Measurements from ENCODE around the gene OLR1. TPM values are rescaled to one million over a fixed set of nuclear protein-coding genes. Genes with fewer than 3 reads are reported as not detected.
A peak's percentile ranks its signal among the peaks of the same experiment; 100 is the strongest.

The OLR1 gene
- total and polyA plus RNA-seq, 7 donors: 0.10 to 3.3 (median 0.76) TPM; not detected in 3

DNA sequence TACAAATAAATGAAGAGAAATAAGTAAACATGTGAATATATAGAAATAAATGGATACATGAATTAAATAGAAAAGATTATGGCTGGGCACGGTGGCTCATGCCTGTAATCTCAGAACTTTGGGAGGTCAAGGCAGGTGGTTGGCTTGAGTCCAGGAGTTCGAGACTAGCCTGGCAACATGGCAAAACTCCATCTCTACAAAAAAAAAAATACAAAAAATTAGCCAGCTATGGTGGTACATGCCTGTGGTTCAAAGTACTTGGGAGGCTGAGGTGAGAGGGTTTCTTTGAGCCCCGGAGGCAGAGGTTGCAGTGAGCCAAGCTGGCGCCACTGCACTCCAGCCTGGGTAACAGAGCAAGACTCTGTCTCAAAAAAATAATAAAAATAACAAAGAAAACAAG lies 36.8 kb downstream of the OLR1 start:
- TF ChIP-seq EP300 (IDR thresholded peaks at IDR 0.05): no peak
- no peak for TF ChIP-seq POLR2AphosphoS5 (IDR thresholded peaks at IDR 0.05)
- no peak for TF ChIP-seq POLR2A (IDR thresholded peaks at IDR 0.05)
- TF ChIP-seq, protein P1, sequence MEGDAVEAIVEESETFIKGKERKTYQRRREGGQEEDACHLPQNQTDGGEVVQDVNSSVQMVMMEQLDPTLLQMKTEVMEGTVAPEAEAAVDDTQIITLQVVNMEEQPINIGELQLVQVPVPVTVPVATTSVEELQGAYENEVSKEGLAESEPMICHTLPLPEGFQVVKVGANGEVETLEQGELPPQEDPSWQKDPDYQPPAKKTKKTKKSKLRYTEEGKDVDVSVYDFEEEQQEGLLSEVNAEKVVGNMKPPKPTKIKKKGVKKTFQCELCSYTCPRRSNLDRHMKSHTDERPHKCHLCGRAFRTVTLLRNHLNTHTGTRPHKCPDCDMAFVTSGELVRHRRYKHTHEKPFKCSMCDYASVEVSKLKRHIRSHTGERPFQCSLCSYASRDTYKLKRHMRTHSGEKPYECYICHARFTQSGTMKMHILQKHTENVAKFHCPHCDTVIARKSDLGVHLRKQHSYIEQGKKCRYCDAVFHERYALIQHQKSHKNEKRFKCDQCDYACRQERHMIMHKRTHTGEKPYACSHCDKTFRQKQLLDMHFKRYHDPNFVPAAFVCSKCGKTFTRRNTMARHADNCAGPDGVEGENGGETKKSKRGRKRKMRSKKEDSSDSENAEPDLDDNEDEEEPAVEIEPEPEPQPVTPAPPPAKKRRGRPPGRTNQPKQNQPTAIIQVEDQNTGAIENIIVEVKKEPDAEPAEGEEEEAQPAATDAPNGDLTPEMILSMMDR (IDR thresholded peaks at IDR 0.05): no peak
- no peak for DNase-seq
- 50 to 81% methylated on average over 4 of the region's 4 CpGs for WGBS, 2 donors
- no peaks in the 10 kb centered on the region for H3K9me3 ChIP-seq
- H3K4me1 ChIP-seq: no peaks in the 10 kb centered on the region
- no peaks in the 10 kb centered on the region for H3K27me3 ChIP-seq
- H3K27ac ChIP-seq: no peak overlapping the region
- intact Hi-C loops (cut with DNase I): loop anchor here (5.0 kb wide), 1 partner anchor 383 kb away; no protein-coding TSS in a partner anchor
- no peak overlapping the region for H3K4me3 ChIP-seq
- no peaks in the 10 kb centered on the region for H3K36me3 ChIP-seq

DNA sequence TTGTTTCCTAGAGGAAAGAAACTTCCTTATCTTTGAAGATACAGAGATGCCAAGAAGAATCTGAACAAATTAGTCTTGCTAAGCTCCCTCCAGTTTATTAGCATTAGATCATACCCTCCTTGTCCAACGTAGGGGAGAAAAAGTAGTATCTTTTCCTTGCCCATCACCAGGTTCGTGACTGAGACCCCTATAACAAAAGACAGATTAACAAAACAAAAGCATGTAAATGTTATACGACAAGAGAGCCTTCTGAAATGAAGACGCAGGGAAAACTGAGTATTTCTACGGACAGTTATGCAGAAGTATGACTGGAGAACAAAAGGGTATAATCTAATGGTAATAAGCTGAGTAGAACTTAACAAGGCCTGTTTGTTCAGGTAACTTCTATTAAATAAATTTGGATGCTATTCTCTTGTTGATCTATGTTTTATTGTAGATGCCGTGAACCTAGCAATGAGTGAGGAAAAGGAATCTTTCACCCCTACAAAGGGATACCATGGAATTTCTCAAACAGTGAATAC lies 39.0 kb downstream of the OLR1 start:
- TF ChIP-seq EP300 (IDR thresholded peaks at IDR 0.05) (no peak), POLR2AphosphoS5 (IDR thresholded peaks at IDR 0.05) (no peak), POLR2A (IDR thresholded peaks at IDR 0.05) (no peak)
- TF ChIP-seq, protein P1 (IDR thresholded peaks at IDR 0.05): no peak
- Histone ChIP-seq H3K9me3 (no peaks in the 10 kb centered on the region), H3K4me3 (no peak overlapping the region), H3K36me3 (no peaks in the 10 kb centered on the region), H3K27me3 (no peaks in the 10 kb centered on the region), H3K4me1 (no peaks in the 10 kb centered on the region), H3K27ac (no peak overlapping the region)
- DNase-seq: no peak
- 72 to 84% methylated on average over 6 of the region's 6 CpGs for WGBS, 2 donors
- intact Hi-C loops (cut with DNase I): no loop called here

DNA sequence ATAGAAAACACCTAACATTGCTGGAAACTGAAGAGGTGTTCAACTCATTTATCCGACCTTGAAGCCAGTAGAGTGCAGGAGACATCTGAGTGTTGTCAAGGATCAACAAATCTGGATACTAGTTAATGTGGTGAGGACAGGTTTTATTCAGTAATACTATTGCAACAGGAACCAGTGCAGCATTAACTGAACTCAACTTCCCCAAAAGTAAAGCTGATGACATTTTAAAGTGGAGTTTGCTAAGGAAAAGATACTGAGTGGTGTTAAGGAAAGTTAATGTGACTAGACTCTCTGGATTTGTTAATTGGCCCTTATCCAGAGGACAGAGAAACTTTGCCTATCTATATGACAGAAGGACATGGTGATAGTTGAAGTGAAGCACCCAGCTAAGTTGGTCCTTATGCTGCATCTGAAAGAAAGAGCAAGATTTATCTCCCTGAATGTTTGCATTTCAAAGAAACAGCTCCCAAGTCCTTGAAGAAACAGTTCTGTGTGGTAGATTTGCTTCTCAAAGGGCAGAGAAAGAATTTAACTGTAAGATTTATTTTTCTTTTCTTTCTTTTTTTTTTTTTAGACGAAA lies 40.7 kb downstream of the OLR1 start:
- no peaks in the 10 kb centered on the region for H3K27me3 ChIP-seq
- intact Hi-C loops (cut with DNase I): no loop called here
- no peaks in the 10 kb centered on the region for H3K4me1 ChIP-seq
- DNase-seq: no peak
- no peak overlapping the region for H3K4me3 ChIP-seq
- H3K27ac ChIP-seq: peak overlapping the region in 1 of 4 donors; percentile 28
- H3K9me3 ChIP-seq: no peaks in the 10 kb centered on the region
- WGBS, 2 donors: 70 to 77% methylated on average over 2 of the region's 2 CpGs
- TF ChIP-seq EP300 (IDR thresholded peaks at IDR 0.05) (no peak), POLR2AphosphoS5 (IDR thresholded peaks at IDR 0.05) (no peak), POLR2A (IDR thresholded peaks at IDR 0.05) (no peak)
- TF ChIP-seq, protein P1 (IDR thresholded peaks at IDR 0.05): no peak
- H3K36me3 ChIP-seq: no peaks in the 10 kb centered on the region

DNA sequence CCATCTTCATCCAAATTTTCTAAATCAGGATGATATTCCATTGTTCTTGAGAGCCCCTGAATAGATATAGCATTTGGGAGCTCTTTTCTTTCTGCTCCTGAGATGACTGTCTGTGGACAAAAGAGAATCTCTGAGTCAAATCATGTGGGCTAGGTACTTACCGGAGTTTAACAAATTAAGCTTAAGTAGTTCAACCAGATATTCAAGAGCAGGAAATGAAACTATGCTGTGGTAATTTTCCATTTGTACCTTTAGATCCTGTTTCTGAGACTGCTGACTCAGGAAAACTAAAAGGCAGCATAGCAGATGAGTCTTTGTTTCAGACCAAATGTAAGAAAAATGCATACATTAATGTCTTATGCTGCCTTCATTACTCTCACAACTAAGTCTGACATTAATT lies 41.9 kb downstream of the OLR1 start, which contains the start of gene CLEC7A:
Gene CLEC7A (minus strand): TSS at position 158 of the 400 bp plus-strand sequence. CDS start 117 bp downstream, at position 41.
- Histone ChIP-seq H3K27ac (peak within 1 kb of the TSS in 3 of 4 donors; percentile 34 to 55 (median 50)), H3K4me1 (no peaks in the 10 kb centered on the region), H3K27me3 (no peaks in the 10 kb centered on the region), H3K4me3 (peak within 1 kb of the TSS in 2 of 4 donors; percentile 11 to 27), H3K9me3 (no peaks in the 10 kb centered on the region), H3K36me3 (no peaks in the 10 kb centered on the region)
- intact Hi-C loops (cut with DNase I): no loop called here
- WGBS, 2 donors: 32 to 72% methylated on average over 1 of the region's 1 CpG
- TF ChIP-seq EP300 (IDR thresholded peaks at IDR 0.05) (no peak), POLR2AphosphoS5 (IDR thresholded peaks at IDR 0.05) (peak in 2 of 4 donors; percentile 27 to 37)
- TF ChIP-seq, protein P1 (IDR thresholded peaks at IDR 0.05): no peak
- no peak for DNase-seq
